Colonic mucosa (tissue), 4 donors: ENCODE results near the gene SLC25A21. TPM values are rescaled to one million over a fixed set of nuclear protein-coding genes. Genes with fewer than 3 reads are reported as not detected.
"Not testable (repeated sequence)": the region's sequence is repeated elsewhere in the genome, so short reads cannot be mapped to it uniquely, and the experiment has no call there.

Experiments used
- DNase-seq: peaks from one replicate; pipeline ENCODE4 v3.0.0-alpha.2; 2020
- H3K27ac ChIP-seq: fragments of 200-600 bp; one replicate; pipeline ENCODE4 v1.8.0; 2021
- H3K27me3 ChIP-seq: fragments of 200-600 bp; one replicate; pipeline ENCODE4 v1.8.0; 2021
- H3K36me3 ChIP-seq: fragments of 200-600 bp; one replicate; pipeline ENCODE4 v1.8.0; 2021
- H3K4me1 ChIP-seq: fragments of 200-600 bp; one replicate; pipeline ENCODE4 v1.8.0; 2021; ENCODE audit warnings: mild to moderate bottlenecking
- H3K4me3 ChIP-seq: fragments of 200-600 bp; one replicate; pipeline ENCODE4 v1.8.0; 2021
- H3K9ac ChIP-seq, 2 donors: one replicate each; pipeline ENCODE4 v1.7.0; 2013; ENCODE audit warnings: control low read depth in 2 of 2, low read depth in 2 of 2, low read length in 2 of 2
- H3K9me3 ChIP-seq: fragments of 200-600 bp; one replicate; pipeline ENCODE4 v1.8.0; 2021
- intact Hi-C: fragments of 100-400 bp; cut with DNase I; formaldehyde crosslinking; loops from one replicate; pipeline ENCODE4 v1.14.1; 2022
- total RNA-seq, 2 donors: library from RNA; stranded (reverse); fragmentation: NEBNext Ultra II Directional in 1 of 2; extraction: Animal tissue kit (Norgen Biotek cat#: 25700) in 1 of 2; gene quantifications; one replicate each; pipeline ENCODE4 v1.2.1, GENCODE V29; 2021
- TF ChIP-seq, protein P1 (sequence below): fragments of 200-600 bp; IDR thresholded peaks from one replicate; pipeline ENCODE4 v1.8.0; 2022; ENCODE audit warnings: antibody characterized with exemption, mild to moderate bottlenecking
- donor health status: healthy.
- donor health status: DM: no; HTN: no; CAD: no.
- donor health status: DM: no; HTN: no; CAD: no.

The SLC25A21 gene
- total RNA-seq, 2 donors from 2014 or later: 0.77 to 0.82 TPM

DNA sequence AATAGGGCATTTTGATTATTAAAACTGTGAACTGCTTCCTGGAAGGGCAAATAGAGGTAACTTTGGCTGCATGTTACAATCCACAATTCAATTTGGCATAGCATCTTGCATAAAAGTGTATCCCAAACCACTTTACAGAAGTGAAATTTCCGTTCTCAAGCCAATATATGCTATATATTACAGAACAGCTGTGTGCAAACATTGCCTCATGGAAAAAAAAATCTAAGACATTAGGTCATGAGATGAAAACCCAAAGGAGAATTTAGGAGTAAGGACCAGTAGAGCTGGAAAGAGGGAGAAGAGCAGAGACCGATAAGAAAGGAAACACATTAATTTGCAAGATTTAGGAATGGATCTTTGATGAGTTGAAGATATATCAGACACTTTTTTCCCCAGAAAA is 271.6 kb downstream of the SLC25A21 start:
- Histone ChIP-seq H3K27me3 (no peaks in the 10 kb centered on the region), H3K4me1 (no peaks in the 10 kb centered on the region), H3K9ac (no peak overlapping the region), H3K27ac (no peak overlapping the region), H3K9me3 (no peaks in the 10 kb centered on the region), H3K36me3 (no peaks in the 10 kb centered on the region), H3K4me3 (no peak overlapping the region)
- TF ChIP-seq, protein P1, sequence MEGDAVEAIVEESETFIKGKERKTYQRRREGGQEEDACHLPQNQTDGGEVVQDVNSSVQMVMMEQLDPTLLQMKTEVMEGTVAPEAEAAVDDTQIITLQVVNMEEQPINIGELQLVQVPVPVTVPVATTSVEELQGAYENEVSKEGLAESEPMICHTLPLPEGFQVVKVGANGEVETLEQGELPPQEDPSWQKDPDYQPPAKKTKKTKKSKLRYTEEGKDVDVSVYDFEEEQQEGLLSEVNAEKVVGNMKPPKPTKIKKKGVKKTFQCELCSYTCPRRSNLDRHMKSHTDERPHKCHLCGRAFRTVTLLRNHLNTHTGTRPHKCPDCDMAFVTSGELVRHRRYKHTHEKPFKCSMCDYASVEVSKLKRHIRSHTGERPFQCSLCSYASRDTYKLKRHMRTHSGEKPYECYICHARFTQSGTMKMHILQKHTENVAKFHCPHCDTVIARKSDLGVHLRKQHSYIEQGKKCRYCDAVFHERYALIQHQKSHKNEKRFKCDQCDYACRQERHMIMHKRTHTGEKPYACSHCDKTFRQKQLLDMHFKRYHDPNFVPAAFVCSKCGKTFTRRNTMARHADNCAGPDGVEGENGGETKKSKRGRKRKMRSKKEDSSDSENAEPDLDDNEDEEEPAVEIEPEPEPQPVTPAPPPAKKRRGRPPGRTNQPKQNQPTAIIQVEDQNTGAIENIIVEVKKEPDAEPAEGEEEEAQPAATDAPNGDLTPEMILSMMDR: no peak
- DNase-seq: no peak
- intact Hi-C loops: no loop called here

DNA sequence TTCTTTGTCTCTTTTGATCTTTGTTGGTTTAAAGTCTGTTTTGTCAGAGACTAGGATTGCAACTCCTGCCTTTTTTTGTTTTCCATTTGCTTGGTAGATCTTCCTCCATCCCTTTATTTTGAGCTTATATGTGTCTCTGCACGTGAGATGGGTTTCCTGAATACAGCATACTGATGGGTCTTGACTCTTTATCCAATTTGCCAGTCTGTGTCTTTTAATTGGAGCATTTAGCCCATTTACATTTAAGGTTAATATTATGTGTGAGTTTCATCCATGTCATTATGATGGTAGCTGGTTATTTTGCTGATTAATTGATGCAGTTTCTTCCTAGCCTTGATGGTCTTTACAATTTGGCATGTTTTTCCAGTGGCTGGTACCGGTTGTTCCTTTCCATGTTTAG is 276.1 kb downstream of the SLC25A21 start:
- H3K9ac ChIP-seq, H3K27ac ChIP-seq, H3K27me3 ChIP-seq, H3K4me1 ChIP-seq, DNase-seq, intact Hi-C loops, H3K9me3 ChIP-seq, H3K4me3 ChIP-seq, H3K36me3 ChIP-seq: not testable (repeated sequence)

DNA sequence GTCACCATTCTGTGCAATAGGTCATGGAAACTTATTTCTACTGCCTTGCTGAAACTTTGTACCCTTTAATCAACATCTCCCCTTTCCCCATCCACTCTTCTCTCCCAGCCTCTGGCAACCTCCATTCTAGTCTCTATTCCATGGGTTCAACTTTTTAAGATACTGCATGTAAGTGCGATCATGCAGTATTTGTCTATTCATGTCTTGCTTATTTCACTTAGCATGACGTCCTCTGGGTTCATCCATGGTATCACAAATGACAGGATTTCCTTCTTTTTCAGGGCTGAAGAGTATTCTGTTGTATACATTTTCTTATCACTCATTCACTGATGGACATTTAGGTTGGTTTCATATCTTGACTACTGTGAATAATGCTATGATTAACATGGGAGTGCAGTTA is 288.4 kb downstream of the SLC25A21 start:
- DNase-seq: no peak

DNA sequence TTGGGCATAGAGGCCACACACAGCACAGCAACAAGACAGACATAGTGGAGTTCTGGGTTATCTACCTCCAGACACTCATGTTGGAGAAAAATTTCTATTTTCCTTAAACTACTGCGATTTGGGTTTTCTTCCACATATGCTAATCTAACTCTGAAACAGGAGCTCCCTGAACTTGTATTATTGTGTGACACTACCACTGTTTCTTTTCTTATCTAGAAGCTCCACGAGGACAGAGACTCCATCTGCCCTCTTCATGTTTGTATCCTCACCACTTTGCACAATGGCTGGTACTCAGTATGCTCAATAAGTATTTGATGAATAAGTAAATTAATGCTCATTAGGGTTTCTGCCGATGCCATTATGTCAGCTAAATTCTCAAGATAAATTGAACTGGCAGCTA is 292.1 kb downstream of the SLC25A21 start:
- no peak for DNase-seq
- TF ChIP-seq, protein P1: no peak
- Histone ChIP-seq H3K4me1 (no peaks in the 10 kb centered on the region), H3K27me3 (no peaks in the 10 kb centered on the region), H3K9me3 (no peaks in the 10 kb centered on the region), H3K27ac (no peak overlapping the region), H3K9ac (no peak overlapping the region), H3K36me3 (no peaks in the 10 kb centered on the region), H3K4me3 (no peak overlapping the region)
- intact Hi-C loops: no loop called here

More for the DNA sequence above, 288.4 kb downstream of the SLC25A21 start:
- H3K4me1 ChIP-seq: no peaks in the 10 kb centered on the region
- H3K9me3 ChIP-seq: no peaks in the 10 kb centered on the region
- H3K36me3 ChIP-seq: no peaks in the 10 kb centered on the region
- H3K27me3 ChIP-seq: no peaks in the 10 kb centered on the region
- TF ChIP-seq, protein P1: no peak
- no peak overlapping the region for H3K4me3 ChIP-seq
- intact Hi-C loops: no loop called here
- no peak overlapping the region for H3K27ac ChIP-seq
- H3K9ac ChIP-seq: no peak overlapping the region

DNA sequence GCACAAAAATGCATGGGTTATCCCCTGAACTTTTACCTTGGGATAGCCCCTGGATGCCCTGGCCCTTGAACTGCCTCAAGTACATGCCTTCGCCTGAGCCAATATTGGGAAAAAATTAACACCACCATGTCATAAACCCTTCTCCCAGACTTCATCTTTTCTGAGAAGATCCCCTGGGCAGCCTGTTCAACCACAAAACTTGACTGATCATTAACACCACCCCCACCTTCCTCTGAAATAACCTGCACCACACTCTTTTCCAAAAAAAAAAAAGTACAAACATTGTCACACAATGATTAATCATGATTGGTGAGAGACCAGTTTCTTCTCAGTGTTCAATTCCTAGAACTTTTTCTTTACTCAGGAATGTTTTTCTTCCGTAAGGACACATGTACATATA is 292.8 kb downstream of the SLC25A21 start:
- no peak for DNase-seq
- no peak overlapping the region for H3K4me3 ChIP-seq
- intact Hi-C loops: no loop called here
- H3K9me3 ChIP-seq: no peaks in the 10 kb centered on the region
- H3K4me1 ChIP-seq: no peaks in the 10 kb centered on the region
- H3K36me3 ChIP-seq: no peaks in the 10 kb centered on the region
- no peaks in the 10 kb centered on the region for H3K27me3 ChIP-seq
- no peak overlapping the region for H3K9ac ChIP-seq
- TF ChIP-seq, protein P1: no peak
- H3K27ac ChIP-seq: no peak overlapping the region

DNA sequence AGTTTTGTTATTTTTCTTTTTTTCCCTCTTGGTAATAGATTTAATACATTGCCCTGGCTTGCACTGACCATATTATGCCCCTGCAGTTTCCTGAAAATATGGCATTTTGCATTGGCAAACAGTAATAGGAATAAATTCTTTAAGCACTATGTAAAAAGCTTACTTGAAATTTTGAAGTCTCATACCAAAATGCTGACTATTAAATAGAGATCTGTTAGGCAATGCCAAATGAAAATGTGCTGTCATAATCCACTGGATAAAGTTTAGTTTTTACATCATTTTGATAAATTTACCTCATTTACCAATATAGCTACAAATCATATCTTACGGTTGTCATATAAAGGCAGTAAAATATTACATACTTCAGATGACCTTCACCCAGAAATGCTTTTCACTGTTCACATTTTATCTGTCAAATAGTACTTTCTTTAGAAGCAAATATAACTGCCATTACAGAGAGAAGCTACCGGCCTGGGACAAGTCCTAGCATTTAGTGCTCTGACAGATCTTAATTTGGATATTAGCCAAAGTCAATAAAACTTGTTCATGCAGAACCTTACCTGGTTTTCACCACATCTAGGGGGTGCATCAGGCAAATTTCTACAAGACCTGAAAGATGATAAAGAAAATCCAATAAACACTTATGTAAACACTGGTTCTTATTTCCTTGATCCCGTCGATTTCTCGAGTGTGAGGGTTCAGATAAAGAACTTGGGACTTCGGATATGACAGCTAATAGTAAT is 297.8 kb downstream of the SLC25A21 start:
- Histone ChIP-seq H3K36me3 (no peaks in the 10 kb centered on the region), H3K9me3 (no peaks in the 10 kb centered on the region), H3K9ac (no peak overlapping the region), H3K27ac (no peak overlapping the region), H3K4me1 (no peaks in the 10 kb centered on the region), H3K4me3 (no peak overlapping the region), H3K27me3 (no peaks in the 10 kb centered on the region)
- no peak for DNase-seq
- TF ChIP-seq, protein P1: no peak
- intact Hi-C loops: no loop called here
